ENCODE measurements around the gene P2RY6. TPM values are rescaled to one million over a fixed set of nuclear protein-coding genes. Genes with fewer than 3 reads are reported as not detected.
A peak's percentile ranks its signal among the peaks of the same experiment; 100 is the strongest.

The P2RY6 gene
- polyA plus RNA-seq, 2 of the 4 experiments (the other 2 are of a cell fraction), result 6.8 to 8.8 TPM

DNA sequence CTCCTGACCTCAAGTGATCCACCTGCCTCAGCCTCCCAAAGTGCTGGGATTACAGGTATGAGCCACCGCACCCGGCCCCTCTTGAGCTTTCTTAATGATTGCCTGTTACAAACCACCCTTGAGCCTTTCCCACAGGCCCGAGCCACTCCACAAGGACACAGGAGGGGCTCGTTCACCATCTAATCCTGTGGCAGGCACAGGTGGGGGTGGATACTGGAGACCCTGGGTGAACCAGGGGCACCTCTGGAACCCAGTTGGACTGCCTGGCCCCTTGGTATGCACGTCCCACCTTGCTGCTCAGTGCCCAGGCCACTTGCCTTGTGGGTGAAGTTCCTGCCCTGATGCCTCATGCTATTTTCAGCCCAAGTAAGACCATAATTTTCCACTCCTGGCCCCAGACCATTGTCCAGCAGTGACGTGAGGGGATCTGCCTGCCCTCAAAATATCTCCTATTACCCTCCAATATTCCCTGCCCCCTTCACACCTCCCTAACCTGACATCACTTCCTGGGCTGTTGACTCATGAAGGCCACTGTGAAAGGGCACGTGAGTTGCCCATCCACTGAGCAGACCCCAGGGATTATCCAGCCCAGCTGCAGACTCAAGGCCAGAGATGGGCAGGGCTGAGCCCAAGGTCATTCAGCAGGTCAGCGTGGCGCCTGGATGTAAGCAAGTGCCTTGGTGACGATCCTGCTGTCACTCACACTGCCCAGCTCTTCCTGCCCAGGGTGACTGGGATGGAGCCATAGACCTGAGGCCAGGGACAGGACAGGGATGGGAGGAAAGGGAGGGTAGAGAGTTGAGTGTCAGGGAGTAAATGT is 34.5 kb upstream of the P2RY6 start:
- CTCF ChIA-PET, result interaction anchor here (0.5 to 6.5 kb wide), 22 partner anchors 8 to 756 kb away, joined by 3 to 56 read pairs (median 5); no protein-coding TSS in a partner anchor
- no peaks in the 10 kb centered on the region for H3K9me3 ChIP-seq
- ATAC-seq, result no peak
- no peak for DNase-seq (ENCODE audit: low read depth in 1 of 2, low spot score in 1 of 2)
- no peak overlapping the region for H3K4me2 ChIP-seq
- H3K27ac ChIP-seq, result no peak overlapping the region
- no peak overlapping the region for H3K4me3 ChIP-seq
- TF ChIP-seq, protein P1, sequence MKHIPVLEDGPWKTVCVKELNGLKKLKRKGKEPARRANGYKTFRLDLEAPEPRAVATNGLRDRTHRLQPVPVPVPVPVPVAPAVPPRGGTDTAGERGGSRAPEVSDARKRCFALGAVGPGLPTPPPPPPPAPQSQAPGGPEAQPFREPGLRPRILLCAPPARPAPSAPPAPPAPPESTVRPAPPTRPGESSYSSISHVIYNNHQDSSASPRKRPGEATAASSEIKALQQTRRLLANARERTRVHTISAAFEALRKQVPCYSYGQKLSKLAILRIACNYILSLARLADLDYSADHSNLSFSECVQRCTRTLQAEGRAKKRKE (CRISPR knock-in tag; IDR thresholded peaks at IDR 0.05; ENCODE audit: low read depth), result no peak
- TF ChIP-seq NR3C1 (IDR thresholded peaks at IDR 0.05), result no peak
- peaks cover 19% of the 10 kb centered on the region; the same call in 2 of the 3 replicates for H3K4me1 ChIP-seq
- no peak for FAIRE-seq
- POLR2A ChIA-PET, result no interaction called here
- 73% methylated on average over 8 of the region's 10 CpGs for WGBS (ENCODE audit: missing lambda C conversion rate)

DNA sequence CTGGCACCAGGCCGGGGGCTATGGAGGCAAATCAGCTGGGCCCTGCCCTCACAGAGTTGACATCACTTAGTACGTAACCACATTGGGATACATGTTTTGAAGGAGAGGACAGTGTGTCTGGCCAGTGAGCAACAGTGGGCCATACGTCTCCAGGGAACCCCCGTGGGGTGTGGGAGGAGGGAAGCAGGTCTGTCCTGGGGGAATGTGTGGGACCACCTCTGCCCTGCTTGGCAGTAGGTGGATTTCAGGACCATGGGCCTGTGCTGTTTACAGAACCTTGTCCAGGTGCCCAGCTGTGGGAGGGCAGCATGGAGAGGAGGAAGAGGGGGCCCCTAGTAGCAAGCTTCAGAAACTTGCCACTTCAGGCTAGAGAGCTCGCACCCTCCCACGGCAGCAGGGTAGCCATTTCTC is 33.0 kb upstream of the P2RY6 start:
- DNase-seq (ENCODE audit: low read depth in 1 of 2, low spot score in 1 of 2) (no peak), ATAC-seq (no peak), FAIRE-seq (no peak)
- Histone ChIP-seq H3K4me1 (peaks cover 22% of the 10 kb centered on the region; the same call in 2 of the 3 replicates), H3K27ac (no peak overlapping the region), H3K4me3 (no peak overlapping the region), H3K4me2 (no peak overlapping the region), H3K9me3 (no peaks in the 10 kb centered on the region)
- ChIA-PET CTCF (interaction anchor here (1.1 to 9.2 kb wide), 7 partner anchors 11 to 409 kb away, joined by 3 to 122 read pairs (median 49); no protein-coding TSS in a partner anchor), POLR2A (no interaction called here)
- TF ChIP-seq CBX8 (IDR thresholded peaks at IDR 0.05), result no peak
- TF ChIP-seq MAZ (IDR thresholded peaks at IDR 0.05; ENCODE audit: borderline replicate concordance, low read depth, low read length), result no peak
- no peak for TF ChIP-seq TFCP2L1 (CRISPR knock-in tag; IDR thresholded peaks at IDR 0.05)
- TF ChIP-seq POLR2AphosphoS2 (conservative IDR thresholded peaks at IDR 0.05; ENCODE audit: low read length), result no peak
- no peak for TF ChIP-seq SREBF2 (IDR thresholded peaks at IDR 0.05)
- no peak for TF ChIP-seq NPAS2 (CRISPR knock-in tag; IDR thresholded peaks at IDR 0.05; ENCODE audit: borderline replicate concordance)
- no peak for TF ChIP-seq FOSL2 (IDR thresholded peaks at IDR 0.05)
- no peak for TF ChIP-seq FOSL2 (CRISPR knock-in tag; IDR thresholded peaks at IDR 0.05)
- TF ChIP-seq HOXA7 (CRISPR knock-in tag; IDR thresholded peaks at IDR 0.05), result no peak
- no peak for TF ChIP-seq FOSB (CRISPR knock-in tag; IDR thresholded peaks at IDR 0.05)
- TF ChIP-seq HOXB5 (CRISPR knock-in tag; IDR thresholded peaks at IDR 0.05), result no peak
- TF ChIP-seq GATA3 (IDR thresholded peaks at IDR 0.05; ENCODE audit: borderline replicate concordance), result no peak
- no peak for TF ChIP-seq EHMT2 (IDR thresholded peaks at IDR 0.05; ENCODE audit: low read depth)
- TF ChIP-seq, protein P2, sequence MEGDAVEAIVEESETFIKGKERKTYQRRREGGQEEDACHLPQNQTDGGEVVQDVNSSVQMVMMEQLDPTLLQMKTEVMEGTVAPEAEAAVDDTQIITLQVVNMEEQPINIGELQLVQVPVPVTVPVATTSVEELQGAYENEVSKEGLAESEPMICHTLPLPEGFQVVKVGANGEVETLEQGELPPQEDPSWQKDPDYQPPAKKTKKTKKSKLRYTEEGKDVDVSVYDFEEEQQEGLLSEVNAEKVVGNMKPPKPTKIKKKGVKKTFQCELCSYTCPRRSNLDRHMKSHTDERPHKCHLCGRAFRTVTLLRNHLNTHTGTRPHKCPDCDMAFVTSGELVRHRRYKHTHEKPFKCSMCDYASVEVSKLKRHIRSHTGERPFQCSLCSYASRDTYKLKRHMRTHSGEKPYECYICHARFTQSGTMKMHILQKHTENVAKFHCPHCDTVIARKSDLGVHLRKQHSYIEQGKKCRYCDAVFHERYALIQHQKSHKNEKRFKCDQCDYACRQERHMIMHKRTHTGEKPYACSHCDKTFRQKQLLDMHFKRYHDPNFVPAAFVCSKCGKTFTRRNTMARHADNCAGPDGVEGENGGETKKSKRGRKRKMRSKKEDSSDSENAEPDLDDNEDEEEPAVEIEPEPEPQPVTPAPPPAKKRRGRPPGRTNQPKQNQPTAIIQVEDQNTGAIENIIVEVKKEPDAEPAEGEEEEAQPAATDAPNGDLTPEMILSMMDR (IDR thresholded peaks at IDR 0.05), result no peak
- no peak for TF ChIP-seq NFE2L2 (conservative IDR thresholded peaks at IDR 0.05; ENCODE audit: low read length)
- TF ChIP-seq RARB (CRISPR knock-in tag; IDR thresholded peaks at IDR 0.05), result no peak
- WGBS (ENCODE audit: missing lambda C conversion rate), result 87% methylated on average over 6 of the region's 6 CpGs

DNA sequence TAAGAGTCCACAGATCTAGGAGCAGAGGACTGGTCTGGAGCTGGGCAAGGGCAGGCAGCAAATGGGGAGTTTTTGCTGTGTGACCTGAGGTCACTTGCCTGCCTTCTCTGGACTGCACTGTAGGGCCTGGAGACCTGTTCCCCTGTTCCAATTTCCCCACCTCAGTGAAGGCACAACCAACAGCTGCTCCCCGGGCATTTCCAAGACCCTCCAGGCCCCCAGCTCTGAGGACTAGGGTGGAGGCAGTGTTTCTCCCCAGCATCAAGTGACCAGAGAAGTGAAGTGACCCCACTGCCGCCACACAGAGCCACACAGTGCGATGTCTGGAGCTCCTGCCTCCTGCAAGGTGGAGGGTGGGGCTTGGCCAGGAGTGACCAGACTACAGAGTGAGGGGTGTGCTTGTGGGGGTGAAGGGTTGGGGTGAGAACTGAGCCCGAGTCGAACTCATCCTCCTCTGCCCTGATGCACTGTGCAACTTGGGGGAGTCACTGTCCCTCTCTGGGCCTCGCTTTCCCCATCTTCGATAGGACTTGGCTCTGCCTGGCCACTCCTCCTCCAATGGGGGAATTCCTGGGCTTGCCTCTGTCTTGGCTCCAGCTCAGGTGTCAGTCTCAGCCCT is 32.5 kb upstream of the P2RY6 start:
- no peak overlapping the region for H3K4me3 ChIP-seq
- ChIA-PET POLR2A (no interaction called here), CTCF (interaction anchor here (1.1 to 9.2 kb wide), 8 partner anchors 12 to 410 kb away, joined by 3 to 122 read pairs (median 47); no protein-coding TSS in a partner anchor)
- peak overlapping the region in 1 of 2 experiments; percentile 44; a peak in 2 of 6 replicates for H3K27ac ChIP-seq
- DNase-seq (ENCODE audit: low read depth in 1 of 2, low spot score in 1 of 2) (no peak), ATAC-seq (no peak), FAIRE-seq (no peak)
- no peaks in the 10 kb centered on the region for H3K9me3 ChIP-seq
- 80% methylated on average over 5 of the region's 7 CpGs for WGBS (ENCODE audit: missing lambda C conversion rate)
- H3K4me2 ChIP-seq, result no peak overlapping the region
- H3K4me1 ChIP-seq, result peaks cover 22% of the 10 kb centered on the region; the same call in 2 of the 3 replicates
- TF ChIP-seq, protein P3, sequence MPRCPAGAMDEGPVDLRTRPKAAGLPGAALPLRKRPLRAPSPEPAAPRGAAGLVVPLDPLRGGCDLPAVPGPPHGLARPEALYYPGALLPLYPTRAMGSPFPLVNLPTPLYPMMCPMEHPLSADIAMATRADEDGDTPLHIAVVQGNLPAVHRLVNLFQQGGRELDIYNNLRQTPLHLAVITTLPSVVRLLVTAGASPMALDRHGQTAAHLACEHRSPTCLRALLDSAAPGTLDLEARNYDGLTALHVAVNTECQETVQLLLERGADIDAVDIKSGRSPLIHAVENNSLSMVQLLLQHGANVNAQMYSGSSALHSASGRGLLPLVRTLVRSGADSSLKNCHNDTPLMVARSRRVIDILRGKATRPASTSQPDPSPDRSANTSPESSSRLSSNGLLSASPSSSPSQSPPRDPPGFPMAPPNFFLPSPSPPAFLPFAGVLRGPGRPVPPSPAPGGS (IDR thresholded peaks at IDR 0.05), result no peak
- TF ChIP-seq JUN (IDR thresholded peaks at IDR 0.05), result no peak
- no peak for TF ChIP-seq GATA3 (IDR thresholded peaks at IDR 0.05; ENCODE audit: borderline replicate concordance)
- no peak for TF ChIP-seq KDM1A (IDR thresholded peaks at IDR 0.05; ENCODE audit: low read depth)
- TF ChIP-seq, protein P2 (IDR thresholded peaks at IDR 0.05), result no peak
- TF ChIP-seq RAD21 (conservative IDR thresholded peaks at IDR 0.05 in 1 of 2, IDR thresholded peaks at IDR 0.05 in 1 of 2), result no peak
- TF ChIP-seq ZC3H11A (IDR thresholded peaks at IDR 0.05), result no peak
- TF ChIP-seq MAZ (IDR thresholded peaks at IDR 0.05; ENCODE audit: borderline replicate concordance, low read depth, low read length), result no peak
- no peak for TF ChIP-seq CBX2 (IDR thresholded peaks at IDR 0.05; ENCODE audit: borderline replicate concordance, low read depth)
- no peak for TF ChIP-seq SMC3 (IDR thresholded peaks at IDR 0.05)
- TF ChIP-seq HOXB5 (CRISPR knock-in tag; IDR thresholded peaks at IDR 0.05), result no peak
- TF ChIP-seq MYC (IDR thresholded peaks at IDR 0.05; ENCODE audit: borderline replicate concordance, low read length), result no peak
- TF ChIP-seq, protein P4, sequence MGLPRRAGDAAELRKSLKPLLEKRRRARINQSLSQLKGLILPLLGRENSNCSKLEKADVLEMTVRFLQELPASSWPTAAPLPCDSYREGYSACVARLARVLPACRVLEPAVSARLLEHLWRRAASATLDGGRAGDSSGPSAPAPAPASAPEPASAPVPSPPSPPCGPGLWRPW (IDR thresholded peaks at IDR 0.05), result no peak
